GM12892 (cell line): ENCODE data around the gene PSPC1.

ENCODE experiments used
- POLR2A ChIP-seq: IDR thresholded peaks from 2 replicates; pipeline ENCODE4 v1.6.1; 2011; ENCODE audit warnings: low read depth, low read length, control low read depth
- POLR2AphosphoS5 ChIP-seq: IDR thresholded peaks from 2 replicates; pipeline ENCODE4 v1.6.1; 2011; ENCODE audit warnings: low read depth, low read length, control low read depth

DNA sequence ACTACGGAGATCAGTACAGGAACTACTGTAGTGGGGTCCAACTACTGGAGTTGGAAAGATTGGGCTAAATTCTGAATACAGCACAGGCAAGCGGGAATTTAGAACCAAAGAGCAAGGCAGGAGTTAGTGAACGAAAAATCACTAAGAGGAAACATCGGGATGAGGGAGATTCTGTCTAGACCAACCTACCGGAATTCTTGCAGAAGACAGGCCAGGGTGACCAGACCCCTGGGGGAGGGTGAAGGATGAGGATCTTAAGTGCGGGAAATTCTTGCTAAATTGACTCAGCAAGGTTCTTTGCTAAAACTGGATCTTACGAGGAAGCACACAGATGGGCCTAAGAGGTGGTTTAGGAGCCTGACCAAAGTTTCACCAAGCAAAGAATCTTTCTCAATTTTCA lies 13.2 kb upstream of the PSPC1 start:
- TF ChIP-seq POLR2A, result no peak
- no peak for TF ChIP-seq POLR2AphosphoS5
